Smooth muscle cell (in vitro differentiated cells): Measurements from ENCODE around the gene ZNF862. TPM values are rescaled to one million over a fixed set of nuclear protein-coding genes. Genes with fewer than 3 reads are reported as not detected.
"Not testable (repeated sequence)": the region's sequence is repeated elsewhere in the genome, so short reads cannot be mapped to it uniquely, and the experiment has no call there.

Source experiments
- DNase-seq: peaks from one replicate; lab custom pipeline; 2025; ENCODE audit not compliant: unreplicated experiment; lab: John Stamatoyannopoulos, UW
- H2AFZ ChIP-seq: fragments of 200-600 bp; sonication (generic); 2 replicates; pipeline ENCODE4 v1.6.0; 2016; ENCODE audit warnings: antibody characterized with exemption, low read depth, mild to moderate bottlenecking
- H3F3A ChIP-seq: fragments of 200-600 bp; sonication (generic); 2 replicates; pipeline ENCODE4 v1.6.0; 2017; ENCODE audit warnings: antibody characterized with exemption, low read depth
- H3K27ac ChIP-seq: fragments of 200-600 bp; sonication (generic); 2 replicates; pipeline ENCODE4 v1.5.1; 2016; ENCODE audit warnings: low read depth, mild to moderate bottlenecking
- H3K27me3 ChIP-seq: fragments of 200-600 bp; sonication (generic); 2 replicates; pipeline ENCODE4 v1.6.1; 2016; ENCODE audit warnings: low read depth, mild to moderate bottlenecking
- H3K36me3 ChIP-seq: fragments of 200-600 bp; sonication (generic); 2 replicates; pipeline ENCODE4 v1.5.1; 2016; ENCODE audit warnings: low read depth
- H3K4me1 ChIP-seq: fragments of 200-600 bp; sonication (generic); 2 replicates; pipeline ENCODE4 v1.5.1; 2016; ENCODE audit warnings: low read depth
- H3K4me2 ChIP-seq: fragments of 200-600 bp; sonication (generic); 2 replicates; pipeline ENCODE4 v1.6.0; 2016; ENCODE audit warnings: mild to moderate bottlenecking
- H3K4me3 ChIP-seq: fragments of 200-600 bp; sonication (generic); 2 replicates; pipeline ENCODE4 v1.5.1; 2016; ENCODE audit warnings: mild to moderate bottlenecking
- H3K79me2 ChIP-seq: fragments of 200-600 bp; sonication (generic); 2 replicates; pipeline ENCODE4 v1.6.0; 2016; ENCODE audit warnings: low read depth, mild to moderate bottlenecking
- H3K9ac ChIP-seq: fragments of 200-600 bp; sonication (generic); 2 replicates; pipeline ENCODE4 v1.6.0; 2016; ENCODE audit warnings: low read depth
- H3K9me3 ChIP-seq: fragments of 200-600 bp; sonication (generic); replicated peaks from 2 replicates; pipeline ENCODE4 v1.5.1; 2016; ENCODE audit warnings: low read depth
- H4K20me1 ChIP-seq: fragments of 200-600 bp; sonication (generic); 2 replicates; pipeline ENCODE4 v1.6.0; 2016; ENCODE audit warnings: low read depth
- CTCF ChIP-seq: fragments of 200-600 bp; sonication (generic); IDR thresholded peaks from 2 replicates; pipeline ENCODE4 v1.5.1; 2017; ENCODE audit warnings: borderline replicate concordance, mild to moderate bottlenecking, antibody characterized with exemption; ENCODE audit not compliant: insufficient read depth, poor library complexity, severe bottlenecking
- WGBS: methylation state at CpG from one replicate; pipeline ENCODE4 v1.1.7; 2016; ENCODE audit warnings: low lambda C conversion rate; 5-methylcytosine and 5-hydroxymethylcytosine counted together
- polyA plus RNA-seq: library from polyadenylated mRNA; unstranded; fragments of >200 nt; fragmentation: Nextera tagmentation; extraction: Ambion mirVana; gene quantifications from 2 replicates; pipeline ENCODE4 v1.2.1, GENCODE V29; 2016
- total RNA-seq: library from RNA; depleted of rRNA; stranded (reverse); fragments of >200 nt; gene quantifications from 2 replicates; pipeline ENCODE4 v1.2.3, GENCODE V29; 2014

Gene ZNF862
- total and polyA plus RNA-seq, 2 experiments from 2014 or later: 5.4 to 10.2 TPM

- Histone ChIP-seq H3K4me2 (no peak overlapping the region), H3K79me2 (no peaks in the 10 kb centered on the region), H3F3A (no peaks in the 10 kb centered on the region), H3K36me3 (no peaks in the 10 kb centered on the region), H3K4me3 (no peak overlapping the region), H3K9me3 (no peaks in the 10 kb centered on the region), H3K27ac (no peak overlapping the region), H3K9ac (no peak overlapping the region), H2AFZ (no peak overlapping the region), H4K20me1 (no peaks in the 10 kb centered on the region), H3K4me1 (no peaks in the 10 kb centered on the region), H3K27me3 (no peaks in the 10 kb centered on the region)
- no peak for TF ChIP-seq CTCF
- 91% methylated on average over 16 of the region's 19 CpGs for WGBS
- DNase-seq: no peak
These were observed 9.5 kb upstream of the ZNF862 start for GRCh38 chr7:149828357-149829309.

GRCh38 chr7:149830527-149830926 is 7.6 kb upstream of the ZNF862 start:
- WGBS: no CpG with 5 or more reads among the region's 1 CpG
- H3K4me3 ChIP-seq, H2AFZ ChIP-seq, H3K27me3 ChIP-seq, H3K36me3 ChIP-seq, H3K79me2 ChIP-seq, H3K27ac ChIP-seq, H3K9ac ChIP-seq, H3K4me1 ChIP-seq, DNase-seq, H3K4me2 ChIP-seq, H3F3A ChIP-seq, H3K9me3 ChIP-seq, H4K20me1 ChIP-seq: not testable (repeated sequence)

GRCh38 chr7:149830997-149831740 is 7.0 kb upstream of the ZNF862 start:
- DNase-seq: no peak
- Histone ChIP-seq H3K4me2 (no peak overlapping the region), H3K9me3 (no peaks in the 10 kb centered on the region), H3F3A (no peaks in the 10 kb centered on the region), H3K27ac (no peak overlapping the region), H3K27me3 (no peaks in the 10 kb centered on the region), H3K4me3 (no peak overlapping the region), H2AFZ (no peak overlapping the region), H3K79me2 (no peaks in the 10 kb centered on the region), H3K36me3 (no peaks in the 10 kb centered on the region), H3K4me1 (no peaks in the 10 kb centered on the region), H3K9ac (no peak overlapping the region), H4K20me1 (no peaks in the 10 kb centered on the region)
- 63% methylated on average over 10 of the region's 11 CpGs for WGBS
- no peak for TF ChIP-seq CTCF

- no peak overlapping the region for H3K27ac ChIP-seq
- no peak overlapping the region for H2AFZ ChIP-seq
- H3F3A ChIP-seq: no peaks in the 10 kb centered on the region
- WGBS: 82% methylated on average over 9 of the region's 9 CpGs
- DNase-seq: no peak
- H3K36me3 ChIP-seq: no peaks in the 10 kb centered on the region
- no peaks in the 10 kb centered on the region for H3K4me1 ChIP-seq
- no peaks in the 10 kb centered on the region for H3K27me3 ChIP-seq
- no peaks in the 10 kb centered on the region for H3K9me3 ChIP-seq
- H3K79me2 ChIP-seq: no peaks in the 10 kb centered on the region
- no peaks in the 10 kb centered on the region for H4K20me1 ChIP-seq
- no peak overlapping the region for H3K4me3 ChIP-seq
- H3K4me2 ChIP-seq: no peak overlapping the region
- no peak overlapping the region for H3K9ac ChIP-seq
- no peak for TF ChIP-seq CTCF
These were observed 6.4 kb upstream of the ZNF862 start for GRCh38 chr7:149831741-149832219.
